DOHH2 (cell line): ENCODE results near the gene HHAT.

Source experiments
- H3F3A ChIP-seq: fragments of 200-600 bp; sonication (generic), shearing (Covaris generic); 2 replicates; pipeline ENCODE4 v1.6.0; 2016; ENCODE audit warnings: antibody characterized with exemption, mild to moderate bottlenecking; ENCODE audit not compliant: control insufficient read depth, insufficient read depth
- H3K27ac ChIP-seq: fragments of 200-600 bp; sonication (generic); 2 replicates; pipeline ENCODE4 v1.5.1; 2014; ENCODE audit warnings: low read depth, mild to moderate bottlenecking, low read length, moderate library complexity
- H3K27me3 ChIP-seq: fragments of 200-600 bp; sonication (generic); 2 replicates; pipeline ENCODE4 v1.6.1; 2014; ENCODE audit warnings: mild to moderate bottlenecking, low read length, mixed read lengths; ENCODE audit not compliant: control insufficient read depth
- H3K36me3 ChIP-seq: fragments of 200-600 bp; sonication (generic); 2 replicates; pipeline ENCODE4 v1.6.1; 2014; ENCODE audit warnings: mild to moderate bottlenecking, low read length, moderate library complexity, mixed read lengths; ENCODE audit not compliant: control insufficient read depth
- H3K4me1 ChIP-seq: fragments of 200-600 bp; sonication (generic); 2 replicates; pipeline ENCODE4 v1.6.1; 2014; ENCODE audit warnings: mild to moderate bottlenecking, low read length, mixed read lengths; ENCODE audit not compliant: control insufficient read depth
- H3K4me2 ChIP-seq: fragments of 200-600 bp; sonication (generic); 2 replicates; pipeline ENCODE4 v1.6.0; 2014; ENCODE audit warnings: mild to moderate bottlenecking, low read length, moderate library complexity
- H3K4me3 ChIP-seq: fragments of 200-600 bp; sonication (generic); 2 replicates; pipeline ENCODE4 v1.5.1; 2014; ENCODE audit warnings: mild to moderate bottlenecking, low read length, mixed read lengths
- H3K79me2 ChIP-seq: fragments of 200-600 bp; sonication (generic); 2 replicates; pipeline ENCODE4 v1.6.1; 2014; ENCODE audit warnings: mild to moderate bottlenecking, low read length, mixed read lengths; ENCODE audit not compliant: control insufficient read depth
- H3K9me2 ChIP-seq: fragments of 200-600 bp; sonication (generic); replicated peaks from 2 replicates; pipeline ENCODE4 v1.6.1; 2014; ENCODE audit warnings: mild to moderate bottlenecking, low read length, mixed read lengths; ENCODE audit not compliant: control insufficient read depth
- H3K9me3 ChIP-seq: fragments of 200-600 bp; sonication (generic); 2 replicates; pipeline ENCODE4 v1.6.1; 2014; ENCODE audit warnings: antibody characterized with exemption, low read length, mixed read lengths; ENCODE audit not compliant: control insufficient read depth, insufficient read depth
- H4K20me1 ChIP-seq: fragments of 200-600 bp; sonication (generic); 2 replicates; pipeline ENCODE4 v1.6.0; 2014; ENCODE audit warnings: low read depth, mild to moderate bottlenecking, antibody characterized with exemption, low read length, moderate library complexity; ENCODE audit not compliant: control insufficient read depth, insufficient read depth
- EZH2phosphoT487 ChIP-seq: fragments of 200-600 bp; sonication (generic); IDR thresholded peaks from 2 replicates; pipeline ENCODE4 v1.6.1; 2017; ENCODE audit warnings: borderline replicate concordance, mild to moderate bottlenecking, antibody characterized with exemption, low read length, moderate library complexity, mixed read lengths
- TF ChIP-seq, protein P1 (sequence below): fragments of 200-600 bp; sonication (generic); IDR thresholded peaks from one replicate; pipeline ENCODE4 v1.5.1; 2014; ENCODE audit warnings: antibody characterized with exemption, mild to moderate bottlenecking, low read depth, low read length; ENCODE audit not compliant: poor library complexity, severe bottlenecking

HHAT gene

GRCh38 chr1:210596641-210597040 is 267.9 kb downstream of the HHAT start:
- Histone ChIP-seq H3K4me2 (no peak overlapping the region), H3K79me2 (no peaks in the 10 kb centered on the region), H3K36me3 (no peaks in the 10 kb centered on the region), H3K27ac (no peak overlapping the region), H3K27me3 (no peaks in the 10 kb centered on the region), H3K9me2 (no peaks in the 10 kb centered on the region), H3K4me3 (no peak overlapping the region), H4K20me1 (no peaks in the 10 kb centered on the region), H3K9me3 (no peaks in the 10 kb centered on the region), H3F3A (no peaks in the 10 kb centered on the region), H3K4me1 (no peaks in the 10 kb centered on the region)
- TF ChIP-seq, protein P1, sequence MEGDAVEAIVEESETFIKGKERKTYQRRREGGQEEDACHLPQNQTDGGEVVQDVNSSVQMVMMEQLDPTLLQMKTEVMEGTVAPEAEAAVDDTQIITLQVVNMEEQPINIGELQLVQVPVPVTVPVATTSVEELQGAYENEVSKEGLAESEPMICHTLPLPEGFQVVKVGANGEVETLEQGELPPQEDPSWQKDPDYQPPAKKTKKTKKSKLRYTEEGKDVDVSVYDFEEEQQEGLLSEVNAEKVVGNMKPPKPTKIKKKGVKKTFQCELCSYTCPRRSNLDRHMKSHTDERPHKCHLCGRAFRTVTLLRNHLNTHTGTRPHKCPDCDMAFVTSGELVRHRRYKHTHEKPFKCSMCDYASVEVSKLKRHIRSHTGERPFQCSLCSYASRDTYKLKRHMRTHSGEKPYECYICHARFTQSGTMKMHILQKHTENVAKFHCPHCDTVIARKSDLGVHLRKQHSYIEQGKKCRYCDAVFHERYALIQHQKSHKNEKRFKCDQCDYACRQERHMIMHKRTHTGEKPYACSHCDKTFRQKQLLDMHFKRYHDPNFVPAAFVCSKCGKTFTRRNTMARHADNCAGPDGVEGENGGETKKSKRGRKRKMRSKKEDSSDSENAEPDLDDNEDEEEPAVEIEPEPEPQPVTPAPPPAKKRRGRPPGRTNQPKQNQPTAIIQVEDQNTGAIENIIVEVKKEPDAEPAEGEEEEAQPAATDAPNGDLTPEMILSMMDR = no peak
- no peak for TF ChIP-seq EZH2phosphoT487

DNA sequence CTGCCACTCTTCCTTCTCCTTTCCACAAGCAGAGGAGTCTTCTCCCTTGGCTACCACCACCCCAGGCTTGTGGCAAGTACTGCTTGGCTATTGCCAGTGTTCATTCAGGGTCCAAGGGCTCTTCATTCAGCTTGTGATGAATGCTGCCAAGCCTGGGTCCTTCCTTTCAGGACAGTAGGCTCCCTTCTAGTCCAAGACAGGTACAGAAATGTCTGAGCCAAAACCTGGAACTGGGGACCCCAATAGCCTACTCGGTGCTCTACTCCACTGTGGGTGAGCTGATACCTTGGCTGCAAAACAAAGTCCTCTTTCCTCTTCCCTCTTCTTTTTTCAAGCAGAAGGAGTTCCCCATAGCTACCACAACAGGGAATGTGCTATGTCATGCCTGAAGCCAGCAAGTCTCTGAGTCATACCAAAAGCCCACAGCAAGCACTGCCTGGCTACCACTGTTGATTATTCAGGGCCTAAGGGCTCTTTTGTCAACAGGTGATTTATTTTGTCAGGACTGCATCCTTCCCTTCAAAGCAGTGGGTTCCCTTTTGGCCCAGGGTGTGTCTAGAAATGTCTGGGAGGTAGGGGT is 268.9 kb downstream of the HHAT start:
- no peaks in the 10 kb centered on the region for H3K4me1 ChIP-seq
- no peaks in the 10 kb centered on the region for H3K9me2 ChIP-seq
- H3K4me3 ChIP-seq = no peak overlapping the region
- TF ChIP-seq, protein P1 = no peak
- no peak for TF ChIP-seq EZH2phosphoT487
- H3K4me2 ChIP-seq = no peak overlapping the region
- H3K9me3 ChIP-seq = no peaks in the 10 kb centered on the region
- H3K36me3 ChIP-seq = no peaks in the 10 kb centered on the region
- no peaks in the 10 kb centered on the region for H4K20me1 ChIP-seq
- H3K27me3 ChIP-seq = no peaks in the 10 kb centered on the region
- H3K27ac ChIP-seq = no peak overlapping the region
- H3K79me2 ChIP-seq = no peaks in the 10 kb centered on the region
- H3F3A ChIP-seq = no peaks in the 10 kb centered on the region

- H3K4me2 ChIP-seq = no peak overlapping the region
- H3K27me3 ChIP-seq = no peaks in the 10 kb centered on the region
- no peaks in the 10 kb centered on the region for H3K4me1 ChIP-seq
- TF ChIP-seq EZH2phosphoT487 = no peak
- TF ChIP-seq, protein P1 = no peak
- no peaks in the 10 kb centered on the region for H3K9me2 ChIP-seq
- H3K79me2 ChIP-seq = no peaks in the 10 kb centered on the region
- no peaks in the 10 kb centered on the region for H3K36me3 ChIP-seq
- H4K20me1 ChIP-seq = no peaks in the 10 kb centered on the region
- no peaks in the 10 kb centered on the region for H3K9me3 ChIP-seq
- H3K4me3 ChIP-seq = no peak overlapping the region
- H3K27ac ChIP-seq = no peak overlapping the region
- no peaks in the 10 kb centered on the region for H3F3A ChIP-seq
Observed at GRCh38 chr1:210598135-210598652, 269.5 kb downstream of the HHAT start.
